NCI-H2227 (cell line): ENCODE data around the gene DNPEP.
"Not testable (repeated sequence)": the region's sequence is repeated elsewhere in the genome, so short reads cannot be mapped to it uniquely, and the experiment has no call there.

Experiments
- DNase-seq: peaks from one replicate; lab custom pipeline; 2025; ENCODE audit not compliant: unreplicated experiment; lab: John Stamatoyannopoulos, UW

DNPEP gene

GRCh38 chr2:219419331-219420197, 31.9 kb upstream of the DNPEP start:
- DNase-seq: no peak

DNA sequence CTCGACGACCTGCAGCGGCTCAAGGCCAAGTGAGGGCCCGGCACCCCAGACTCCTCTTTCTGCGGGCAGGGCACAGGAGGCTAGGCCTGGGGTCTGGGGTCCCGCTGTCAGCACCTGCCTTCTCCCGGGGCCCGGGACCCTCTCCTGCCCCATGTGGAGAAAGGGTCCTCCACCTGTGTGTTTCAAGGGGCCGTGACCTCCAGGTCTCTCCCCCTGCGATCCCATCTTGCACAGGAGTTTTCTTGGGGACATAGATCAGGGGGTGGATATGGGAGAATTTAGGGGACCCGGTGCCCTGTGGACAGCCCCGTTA, 31.3 kb upstream of the DNPEP start:
- DNase-seq: no peak

- no peak for DNase-seq
These were observed 30.7 kb upstream of the DNPEP start, which contains the start of gene DES for GRCh38 chr2:219418155-219419011. Gene DES, plus strand, starts transcription at chr2:219418377. Its CDS starts 86 bp downstream, at chr2:219418463.

DNA sequence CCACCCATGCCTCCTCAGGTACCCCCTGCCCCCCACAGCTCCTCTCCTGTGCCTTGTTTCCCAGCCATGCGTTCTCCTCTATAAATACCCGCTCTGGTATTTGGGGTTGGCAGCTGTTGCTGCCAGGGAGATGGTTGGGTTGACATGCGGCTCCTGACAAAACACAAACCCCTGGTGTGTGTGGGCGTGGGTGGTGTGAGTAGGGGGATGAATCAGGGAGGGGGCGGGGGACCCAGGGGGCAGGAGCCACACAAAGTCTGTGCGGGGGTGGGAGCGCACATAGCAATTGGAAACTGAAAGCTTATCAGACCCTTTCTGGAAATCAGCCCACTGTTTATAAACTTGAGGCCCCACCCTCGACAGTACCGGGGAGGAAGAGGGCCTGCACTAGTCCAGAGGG, 29.7 kb upstream of the DNPEP start:
- DNase-seq: no peak

GRCh38 chr2:219416938-219417337, 29.2 kb upstream of the DNPEP start:
- no peak for DNase-seq

DNA sequence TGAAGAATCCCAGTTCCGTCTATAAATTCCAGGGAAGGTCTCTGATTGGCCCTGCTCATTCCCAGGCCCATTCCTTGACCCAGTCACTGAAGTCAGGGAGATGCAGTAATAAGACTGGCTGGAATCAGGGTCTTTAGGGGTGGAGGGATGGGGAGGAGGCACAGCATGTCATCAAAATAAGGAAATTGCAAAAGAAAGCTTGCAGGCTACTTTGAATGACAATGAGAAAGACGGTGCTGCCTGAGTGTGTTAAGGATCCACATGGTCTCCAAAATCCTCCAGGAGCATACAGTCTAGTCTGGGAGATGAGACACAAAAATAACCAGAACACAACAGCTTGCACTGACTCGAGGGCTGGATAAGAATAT, 28.5 kb upstream of the DNPEP start:
- no peak for DNase-seq

GRCh38 chr2:219415580-219416234, 28.0 kb upstream of the DNPEP start:
- no peak for DNase-seq

DNA sequence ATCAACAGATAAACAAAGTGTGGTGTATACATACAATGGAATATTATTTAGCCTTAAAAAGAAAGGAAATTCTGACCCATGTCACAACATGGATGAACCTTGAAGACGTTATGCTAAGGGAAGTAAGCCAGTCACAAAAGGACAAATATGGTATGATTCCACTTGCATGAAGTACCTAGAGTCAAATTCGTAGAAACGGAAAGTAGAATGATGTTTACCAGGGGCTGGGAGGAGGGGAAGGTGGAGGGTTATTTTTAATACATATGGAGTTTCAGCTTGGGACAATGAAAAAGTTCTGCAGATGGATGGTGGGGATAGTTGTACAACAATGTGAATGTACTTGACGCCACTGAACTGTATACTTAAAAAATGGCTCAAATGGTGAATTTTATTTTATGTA, 27.1 kb upstream of the DNPEP start:
- DNase-seq: no peak

GRCh38 chr2:219410390-219410789, 22.7 kb upstream of the DNPEP start:
- no peak for DNase-seq

GRCh38 chr2:219409619-219410018, 21.9 kb upstream of the DNPEP start:
- DNase-seq: no peak

GRCh38 chr2:219408631-219409030, 20.9 kb upstream of the DNPEP start:
- no peak for DNase-seq

- DNase-seq: no peak
These were observed 20.5 kb upstream of the DNPEP start for GRCh38 chr2:219408204-219408603.

DNA sequence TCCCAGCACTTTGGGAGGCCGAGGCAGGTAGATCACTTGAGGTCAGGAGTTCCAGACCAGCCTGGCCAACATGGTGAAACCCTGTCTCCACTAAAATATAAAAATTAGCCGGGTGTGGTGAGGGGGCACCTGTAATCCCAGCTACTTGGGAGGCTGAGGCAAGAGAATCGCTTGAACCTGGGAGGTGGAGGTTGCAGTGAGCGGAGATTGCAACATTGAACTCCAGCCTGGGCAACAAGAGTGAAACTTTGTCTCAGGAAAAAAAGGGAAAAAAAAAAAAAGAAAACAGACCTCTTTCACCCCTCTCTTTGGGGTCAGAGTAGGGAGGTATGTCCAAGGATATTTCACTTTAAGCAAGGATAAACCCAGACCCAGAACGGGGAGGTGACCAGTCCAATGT, 19.6 kb upstream of the DNPEP start:
- not testable (repeated sequence) for DNase-seq

GRCh38 chr2:219406861-219407230, 19.1 kb upstream of the DNPEP start:
- DNase-seq: no peak

GRCh38 chr2:219405958-219406860, 18.5 kb upstream of the DNPEP start:
- DNase-seq: no peak

DNA sequence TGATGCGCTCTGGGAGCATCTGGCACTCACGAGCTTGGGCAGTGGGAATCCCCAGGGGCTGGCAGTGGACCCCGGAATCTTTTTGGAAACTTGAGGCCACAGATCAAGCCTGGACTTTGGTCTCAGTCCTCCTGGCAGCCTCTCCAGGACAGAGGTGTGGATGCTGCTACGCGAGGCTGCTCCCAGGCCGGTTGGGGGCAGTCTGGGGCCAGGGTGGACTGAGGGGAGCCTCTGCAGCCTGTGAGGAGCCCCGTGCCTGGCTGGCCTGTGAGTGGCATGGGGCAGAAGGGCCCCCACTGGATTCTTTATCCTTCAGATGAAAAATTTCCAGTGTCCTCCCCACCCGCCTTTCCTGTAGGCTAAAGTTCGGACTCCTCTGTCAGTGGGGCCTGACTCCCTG, 17.7 kb upstream of the DNPEP start:
- DNase-seq: no peak

DNA sequence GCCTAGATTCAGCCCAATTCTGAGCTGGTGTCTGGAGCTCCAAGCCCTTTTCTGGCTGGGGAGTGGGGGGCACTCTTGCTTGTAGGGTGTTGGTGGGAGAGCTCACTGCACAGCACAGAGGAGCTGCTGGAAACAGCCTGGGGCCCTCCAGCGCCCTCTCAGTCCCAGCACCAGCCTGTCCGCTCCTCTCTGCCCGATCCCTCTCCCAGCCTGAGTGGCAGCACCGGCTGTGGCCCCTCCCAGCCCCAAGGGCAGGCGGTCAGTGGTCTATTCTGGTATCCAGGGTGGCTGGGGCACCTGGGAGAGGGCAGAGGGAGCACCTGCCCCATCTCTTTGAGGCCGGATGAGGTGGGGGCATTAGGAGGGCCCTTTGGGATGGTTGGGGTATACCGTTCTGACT, 17.2 kb upstream of the DNPEP start:
- no peak for DNase-seq

DNA sequence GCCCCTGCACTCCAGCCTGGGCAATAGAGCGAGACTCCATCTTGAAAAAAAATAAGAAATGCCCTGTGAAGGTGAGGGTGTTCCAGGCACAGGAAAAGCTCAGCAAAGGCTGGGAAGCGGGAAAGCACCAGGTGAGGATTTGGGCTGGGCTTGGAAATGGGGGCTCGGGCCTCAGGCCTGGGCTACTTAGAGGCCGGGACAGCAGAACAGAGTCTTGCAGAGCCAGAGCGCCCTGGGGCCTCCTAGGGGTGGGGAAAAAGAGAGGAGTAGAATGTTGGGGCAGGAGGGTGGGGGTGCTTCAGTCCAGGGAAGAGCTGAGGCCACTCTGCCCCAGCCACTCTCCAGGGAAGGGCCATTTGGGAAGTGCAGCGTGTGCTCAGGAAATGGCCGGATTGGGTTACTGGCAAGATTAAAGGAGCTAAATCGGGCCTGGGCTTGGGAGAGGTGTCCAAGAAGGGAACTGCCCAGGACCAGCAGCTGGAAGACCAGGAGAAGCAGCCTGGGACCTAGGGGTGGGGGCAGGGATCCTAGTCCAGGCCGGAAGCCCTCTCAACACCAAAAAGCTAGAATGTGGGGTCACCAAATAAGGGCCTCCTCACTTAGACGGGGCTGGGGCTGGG, 16.7 kb upstream of the DNPEP start:
- DNase-seq: no peak

GRCh38 chr2:219403861-219404260, 16.1 kb upstream of the DNPEP start:
- DNase-seq: no peak
